Ishikawa (cell line): ENCODE data around the gene LCLAT1.

Experiments used
- CEBPB ChIP-seq: IDR thresholded peaks from 2 replicates; pipeline ENCODE4 v1.6.1; 2012
- CREB1 ChIP-seq: IDR thresholded peaks from 2 replicates; pipeline ENCODE4 v1.6.1; 2012; ENCODE audit warnings: low read depth
- EGR1 ChIP-seq: IDR thresholded peaks from 2 replicates; pipeline ENCODE4 v1.6.1; 2012
- EP300 ChIP-seq: IDR thresholded peaks from 2 replicates; pipeline ENCODE4 v1.6.1; 2012; ENCODE audit warnings: borderline replicate concordance
- FOXM1 ChIP-seq: IDR thresholded peaks from 2 replicates; pipeline ENCODE4 v1.6.1; 2012; ENCODE audit warnings: low read depth, borderline replicate concordance
- MAX ChIP-seq: IDR thresholded peaks from 2 replicates; pipeline ENCODE4 v1.6.1; 2012
- NFIC ChIP-seq: IDR thresholded peaks from 2 replicates; pipeline ENCODE4 v1.6.1; 2012
- RAD21 ChIP-seq: IDR thresholded peaks from 2 replicates; pipeline ENCODE4 v1.6.1; 2012; ENCODE audit warnings: low read depth
- TAF1 ChIP-seq: IDR thresholded peaks from 2 replicates; pipeline ENCODE4 v1.6.1; 2012; ENCODE audit warnings: low read depth, mild to moderate bottlenecking
- TCF12 ChIP-seq: IDR thresholded peaks from 2 replicates; pipeline ENCODE4 v1.6.1; 2012; ENCODE audit warnings: low read depth
- TEAD4 ChIP-seq: IDR thresholded peaks from 2 replicates; pipeline ENCODE4 v1.6.1; 2012
- YY1 ChIP-seq: IDR thresholded peaks from 2 replicates; pipeline ENCODE4 v1.6.1; 2012; ENCODE audit warnings: low read depth
- ZBTB7A ChIP-seq: IDR thresholded peaks from 2 replicates; pipeline ENCODE4 v1.6.1; 2012; ENCODE audit warnings: low read depth
- TF ChIP-seq, protein P1 (sequence below): IDR thresholded peaks from 2 replicates; pipeline ENCODE4 v1.6.1; 2012; ENCODE audit warnings: low read depth, mild to moderate bottlenecking
- TF ChIP-seq, protein P2 (sequence below): IDR thresholded peaks from 2 replicates; pipeline ENCODE4 v1.6.1; 2012

LCLAT1 gene

GRCh38 chr2:30509716-30510115 is 62.7 kb downstream of the LCLAT1 start:
- TF ChIP-seq TEAD4 (no peak), CREB1 (no peak), CEBPB (no peak), EP300 (no peak), YY1 (no peak), NFIC (no peak), EGR1 (no peak), FOXM1 (no peak), RAD21 (no peak)
- TF ChIP-seq, protein P1, sequence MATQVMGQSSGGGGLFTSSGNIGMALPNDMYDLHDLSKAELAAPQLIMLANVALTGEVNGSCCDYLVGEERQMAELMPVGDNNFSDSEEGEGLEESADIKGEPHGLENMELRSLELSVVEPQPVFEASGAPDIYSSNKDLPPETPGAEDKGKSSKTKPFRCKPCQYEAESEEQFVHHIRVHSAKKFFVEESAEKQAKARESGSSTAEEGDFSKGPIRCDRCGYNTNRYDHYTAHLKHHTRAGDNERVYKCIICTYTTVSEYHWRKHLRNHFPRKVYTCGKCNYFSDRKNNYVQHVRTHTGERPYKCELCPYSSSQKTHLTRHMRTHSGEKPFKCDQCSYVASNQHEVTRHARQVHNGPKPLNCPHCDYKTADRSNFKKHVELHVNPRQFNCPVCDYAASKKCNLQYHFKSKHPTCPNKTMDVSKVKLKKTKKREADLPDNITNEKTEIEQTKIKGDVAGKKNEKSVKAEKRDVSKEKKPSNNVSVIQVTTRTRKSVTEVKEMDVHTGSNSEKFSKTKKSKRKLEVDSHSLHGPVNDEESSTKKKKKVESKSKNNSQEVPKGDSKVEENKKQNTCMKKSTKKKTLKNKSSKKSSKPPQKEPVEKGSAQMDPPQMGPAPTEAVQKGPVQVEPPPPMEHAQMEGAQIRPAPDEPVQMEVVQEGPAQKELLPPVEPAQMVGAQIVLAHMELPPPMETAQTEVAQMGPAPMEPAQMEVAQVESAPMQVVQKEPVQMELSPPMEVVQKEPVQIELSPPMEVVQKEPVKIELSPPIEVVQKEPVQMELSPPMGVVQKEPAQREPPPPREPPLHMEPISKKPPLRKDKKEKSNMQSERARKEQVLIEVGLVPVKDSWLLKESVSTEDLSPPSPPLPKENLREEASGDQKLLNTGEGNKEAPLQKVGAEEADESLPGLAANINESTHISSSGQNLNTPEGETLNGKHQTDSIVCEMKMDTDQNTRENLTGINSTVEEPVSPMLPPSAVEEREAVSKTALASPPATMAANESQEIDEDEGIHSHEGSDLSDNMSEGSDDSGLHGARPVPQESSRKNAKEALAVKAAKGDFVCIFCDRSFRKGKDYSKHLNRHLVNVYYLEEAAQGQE, result no peak

GRCh38 chr2:30510409-30510808 is 63.4 kb downstream of the LCLAT1 start:
- TF ChIP-seq YY1 (no peak), FOXM1 (no peak), CEBPB (no peak), TAF1 (no peak), RAD21 (no peak), EP300 (no peak), MAX (no peak), CREB1 (no peak)
- TF ChIP-seq, protein P1, result no peak

GRCh38 chr2:30511122-30512083 is 64.4 kb downstream of the LCLAT1 start:
- TF ChIP-seq NFIC (no peak; the same call in 1 of the 2 replicates), ZBTB7A (no peak), TAF1 (no peak), CEBPB (no peak), FOXM1 (no peak), RAD21 (no peak), TCF12 (no peak), EP300 (no peak), CREB1 (no peak), MAX (no peak), YY1 (no peak), EGR1 (no peak), TEAD4 (no peak)
- TF ChIP-seq, protein P2, sequence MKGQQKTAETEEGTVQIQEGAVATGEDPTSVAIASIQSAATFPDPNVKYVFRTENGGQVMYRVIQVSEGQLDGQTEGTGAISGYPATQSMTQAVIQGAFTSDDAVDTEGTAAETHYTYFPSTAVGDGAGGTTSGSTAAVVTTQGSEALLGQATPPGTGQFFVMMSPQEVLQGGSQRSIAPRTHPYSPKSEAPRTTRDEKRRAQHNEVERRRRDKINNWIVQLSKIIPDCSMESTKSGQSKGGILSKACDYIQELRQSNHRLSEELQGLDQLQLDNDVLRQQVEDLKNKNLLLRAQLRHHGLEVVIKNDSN, result no peak
- TF ChIP-seq, protein P1, result no peak

DNA sequence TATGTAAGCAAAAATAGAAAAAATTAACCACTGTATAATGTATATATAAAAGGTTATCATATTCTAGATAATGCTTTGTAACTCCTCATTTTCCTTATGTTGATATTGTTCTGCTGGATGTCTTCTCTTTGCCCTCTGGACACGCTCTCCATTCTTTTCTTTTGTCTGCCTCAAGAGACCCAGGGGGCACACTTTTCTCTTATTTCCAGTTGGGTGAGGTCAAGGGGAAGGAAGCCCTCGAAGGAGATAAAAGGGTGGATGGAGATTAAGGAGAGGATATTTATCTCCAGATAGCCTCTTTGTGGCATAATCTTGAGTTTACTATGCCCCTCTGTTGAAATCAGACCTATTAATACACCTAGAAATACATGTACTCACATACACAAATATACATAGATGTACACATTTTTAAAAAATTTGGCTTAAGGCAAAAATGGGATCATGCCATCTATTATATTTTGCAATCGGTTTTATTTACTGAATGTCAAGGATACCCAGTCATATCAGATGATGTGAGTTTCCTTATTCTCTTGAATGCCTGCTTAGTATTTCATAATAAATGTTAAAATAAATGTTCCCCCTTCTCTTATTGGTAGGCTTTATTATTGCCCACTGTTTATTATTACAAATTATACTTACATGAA is 65.3 kb downstream of the LCLAT1 start:
- TF ChIP-seq MAX (no peak), NFIC (no peak)
